ENCODE data around the gene SEL1L3.

SEL1L3 gene

DNA sequence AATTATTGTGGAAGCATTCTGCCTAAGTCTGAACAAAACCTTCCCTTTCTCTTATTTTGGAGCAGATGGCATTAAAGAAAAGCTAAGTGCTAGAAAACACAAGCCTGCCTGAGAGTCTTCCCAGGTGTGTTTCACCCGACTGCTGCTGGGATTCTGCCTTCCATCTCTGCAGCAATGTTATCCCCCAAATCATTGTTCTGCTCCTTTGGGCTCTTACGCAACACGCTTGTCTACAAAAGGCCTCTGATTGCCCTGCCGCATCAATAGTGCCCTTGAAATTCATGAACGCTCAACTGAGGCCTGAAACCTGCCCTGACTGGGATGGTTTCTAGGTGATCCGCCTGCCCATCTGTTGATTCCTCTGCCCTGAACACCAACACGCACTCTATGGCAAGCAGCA, 80.3 kb downstream of the SEL1L3 start:
- DNase-seq (ENCODE audit: low read depth), result no peak
- no peak for TF ChIP-seq CTCF (conservative IDR thresholded peaks at IDR 0.05; ENCODE audit: low read depth, low read length)
- H3K4me3 ChIP-seq (ENCODE audit: low read depth, low read length), result no peak overlapping the region

GRCh38 chr4:25779021-25779420, 83.8 kb downstream of the SEL1L3 start:
- peak; percentile 55 for DNase-seq (ENCODE audit: low read depth)
- TF ChIP-seq CTCF (conservative IDR thresholded peaks at IDR 0.05; ENCODE audit: low read depth, low read length), result no peak
- no peak overlapping the region for H3K4me3 ChIP-seq (ENCODE audit: low read depth, low read length)

DNA sequence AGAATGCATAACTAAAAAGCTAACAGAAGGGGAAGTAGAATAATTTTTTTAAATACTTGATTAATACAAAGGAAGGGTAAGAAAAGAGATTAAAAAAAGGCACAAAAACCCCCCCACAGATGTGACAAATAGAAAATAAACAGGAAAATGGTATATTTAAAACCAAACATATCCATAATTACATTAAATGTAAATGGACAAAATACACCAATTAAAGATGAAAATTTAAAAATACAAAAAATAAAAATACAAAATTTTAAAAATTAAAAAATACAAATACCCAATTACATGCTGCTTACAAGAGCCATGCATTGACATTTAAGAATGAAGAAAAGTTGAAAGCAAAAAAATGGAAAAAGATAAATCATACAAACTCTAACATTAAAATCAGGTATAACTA, 86.0 kb downstream of the SEL1L3 start:
- no peak for DNase-seq (ENCODE audit: low read depth)
- no peak overlapping the region for H3K4me3 ChIP-seq (ENCODE audit: low read depth, low read length)

GRCh38 chr4:25775166-25775565, 87.6 kb downstream of the SEL1L3 start:
- DNase-seq (ENCODE audit: low read depth), result no peak
- no peak overlapping the region for H3K4me3 ChIP-seq (ENCODE audit: low read depth, low read length)
- TF ChIP-seq CTCF (conservative IDR thresholded peaks at IDR 0.05; ENCODE audit: low read depth, low read length), result no peak

More for the DNA sequence above, 86.0 kb downstream of the SEL1L3 start:
- TF ChIP-seq CTCF (conservative IDR thresholded peaks at IDR 0.05; ENCODE audit: low read depth, low read length), result no peak

DNA sequence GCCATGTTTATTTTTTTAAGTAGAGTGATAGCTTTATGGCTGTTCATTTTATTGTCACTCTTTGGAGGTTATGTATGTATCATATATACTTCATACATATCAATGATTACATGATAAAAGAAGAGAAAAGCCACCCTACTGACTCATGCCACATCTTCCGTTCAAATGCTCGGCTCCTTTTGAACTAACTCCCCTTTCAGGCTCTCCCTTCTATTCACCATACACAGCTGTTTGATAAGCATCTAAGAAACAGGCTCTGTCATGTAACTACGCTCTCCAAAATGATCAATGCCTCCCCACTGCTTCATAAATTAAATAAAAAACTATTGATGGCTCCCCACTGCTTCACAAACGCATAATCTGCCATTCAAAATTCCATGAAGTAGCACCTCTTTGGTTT, 89.4 kb downstream of the SEL1L3 start:
- no peak for TF ChIP-seq CTCF (conservative IDR thresholded peaks at IDR 0.05; ENCODE audit: low read depth, low read length)
- H3K4me3 ChIP-seq (ENCODE audit: low read depth, low read length), result no peak overlapping the region
- no peak for DNase-seq (ENCODE audit: low read depth)

DNA sequence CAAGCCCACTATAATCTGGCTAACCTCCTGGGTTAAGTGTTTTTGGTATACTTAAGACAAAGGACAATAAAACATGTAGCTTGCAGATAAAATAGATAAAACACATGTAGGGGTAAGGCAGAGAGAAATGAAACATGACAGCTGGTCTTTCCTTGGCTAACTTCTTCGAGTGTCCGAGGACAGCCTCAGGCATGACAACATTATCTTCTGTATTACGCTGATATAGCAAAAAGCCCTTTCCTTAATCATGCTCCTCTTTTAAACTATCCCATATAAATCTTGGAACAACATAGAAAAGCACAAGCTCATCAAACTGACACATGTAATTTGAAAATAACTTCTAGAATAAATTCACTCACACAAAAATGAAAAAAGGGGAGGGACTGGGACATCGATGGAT, 91.1 kb downstream of the SEL1L3 start:
- DNase-seq (ENCODE audit: low read depth), result no peak
- no peak overlapping the region for H3K4me3 ChIP-seq (ENCODE audit: low read depth, low read length)
- no peak for TF ChIP-seq CTCF (conservative IDR thresholded peaks at IDR 0.05; ENCODE audit: low read depth, low read length)

DNA sequence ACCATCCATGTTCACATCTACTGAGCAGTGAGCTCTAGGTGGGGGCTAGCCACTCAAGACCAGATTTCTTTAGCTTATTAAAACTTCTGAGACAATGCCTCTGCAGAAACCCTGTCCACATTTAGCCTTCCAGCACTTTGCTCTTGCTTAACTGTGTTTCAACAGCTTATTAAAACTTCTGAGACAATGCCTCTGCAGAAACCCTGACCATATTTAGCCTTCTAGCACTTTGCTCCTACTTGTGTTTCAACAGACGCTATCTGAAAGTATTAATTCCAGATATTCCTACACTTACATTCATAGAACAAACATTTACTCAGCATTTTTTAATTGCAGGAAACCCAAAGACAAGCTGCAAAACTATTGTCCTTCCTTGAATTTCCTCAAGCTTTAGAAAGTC, 91.9 kb downstream of the SEL1L3 start:
- H3K4me3 ChIP-seq (ENCODE audit: low read depth, low read length), result no peak overlapping the region

More for the DNA sequence above, 91.9 kb downstream of the SEL1L3 start:
- no peak for DNase-seq (ENCODE audit: low read depth)
- TF ChIP-seq CTCF (conservative IDR thresholded peaks at IDR 0.05; ENCODE audit: low read depth, low read length), result no peak

Data from choroid plexus epithelial cell (primary cell).